AG09309 (cell line): ENCODE measurements around the gene WDR77.
A peak's percentile ranks its signal among the peaks of the same experiment; 100 is the strongest.

ENCODE experiments used
- DNase-seq: peaks from one replicate; pipeline ENCODE4 v3.0.0-alpha.2; 2010; ENCODE audit warnings: low read depth
- H3K4me3 ChIP-seq: 2 replicates; pipeline ENCODE4 v1.5.1; 2011; ENCODE audit warnings: mild to moderate bottlenecking, low read depth, low read length, moderate library complexity; ENCODE audit not compliant: control insufficient read depth
- TF ChIP-seq, protein P1 (sequence below): IDR thresholded peaks from 2 replicates; pipeline ENCODE4 v1.5.1; 2011; ENCODE audit warnings: mild to moderate bottlenecking, low read depth, low read length, inconsistent platforms; ENCODE audit not compliant: insufficient read depth, control insufficient read depth; ENCODE audit errors: missing control alignments

Gene WDR77

DNA sequence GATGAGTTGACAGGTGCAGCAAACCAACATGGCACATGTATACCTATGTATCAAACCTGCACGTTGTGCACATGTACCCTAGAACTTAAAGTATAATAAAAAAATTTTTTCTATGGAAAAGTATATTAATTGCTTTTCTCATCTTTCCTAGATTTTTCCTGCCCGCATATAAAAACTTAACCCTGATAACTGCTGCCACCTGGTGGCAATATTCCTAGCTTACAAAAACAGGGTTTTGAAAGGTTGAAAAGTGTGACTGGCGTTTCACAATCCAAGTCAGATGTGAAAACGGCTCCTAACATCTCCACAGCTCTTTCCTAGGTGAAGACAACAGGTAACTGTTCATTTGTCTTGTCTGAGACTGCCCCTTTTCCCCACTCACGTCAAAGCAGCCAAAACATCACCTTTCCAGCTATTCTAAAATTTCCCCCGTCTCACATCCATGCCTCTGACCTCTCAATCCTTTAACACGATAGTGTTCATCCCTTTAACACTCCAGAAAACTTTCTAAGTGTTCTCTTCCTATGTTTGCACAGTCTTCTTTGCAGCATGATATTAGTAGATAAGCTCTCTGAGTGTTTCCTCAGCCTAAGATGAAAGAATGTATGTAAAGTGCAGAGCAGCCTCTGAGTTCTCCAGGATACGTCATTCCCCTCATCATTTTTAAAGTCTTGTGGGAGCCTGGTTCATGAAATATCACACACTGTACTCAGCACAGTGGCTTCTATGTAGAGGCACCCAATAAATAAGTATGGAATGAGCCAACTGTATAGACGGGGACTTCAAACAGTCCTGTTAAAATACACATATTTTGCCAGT is 49.1 kb downstream of the WDR77 start:
- no peak overlapping the region for H3K4me3 ChIP-seq
- TF ChIP-seq, protein P1, sequence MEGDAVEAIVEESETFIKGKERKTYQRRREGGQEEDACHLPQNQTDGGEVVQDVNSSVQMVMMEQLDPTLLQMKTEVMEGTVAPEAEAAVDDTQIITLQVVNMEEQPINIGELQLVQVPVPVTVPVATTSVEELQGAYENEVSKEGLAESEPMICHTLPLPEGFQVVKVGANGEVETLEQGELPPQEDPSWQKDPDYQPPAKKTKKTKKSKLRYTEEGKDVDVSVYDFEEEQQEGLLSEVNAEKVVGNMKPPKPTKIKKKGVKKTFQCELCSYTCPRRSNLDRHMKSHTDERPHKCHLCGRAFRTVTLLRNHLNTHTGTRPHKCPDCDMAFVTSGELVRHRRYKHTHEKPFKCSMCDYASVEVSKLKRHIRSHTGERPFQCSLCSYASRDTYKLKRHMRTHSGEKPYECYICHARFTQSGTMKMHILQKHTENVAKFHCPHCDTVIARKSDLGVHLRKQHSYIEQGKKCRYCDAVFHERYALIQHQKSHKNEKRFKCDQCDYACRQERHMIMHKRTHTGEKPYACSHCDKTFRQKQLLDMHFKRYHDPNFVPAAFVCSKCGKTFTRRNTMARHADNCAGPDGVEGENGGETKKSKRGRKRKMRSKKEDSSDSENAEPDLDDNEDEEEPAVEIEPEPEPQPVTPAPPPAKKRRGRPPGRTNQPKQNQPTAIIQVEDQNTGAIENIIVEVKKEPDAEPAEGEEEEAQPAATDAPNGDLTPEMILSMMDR = peak; percentile 55
- DNase-seq = peak; percentile 10

DNA sequence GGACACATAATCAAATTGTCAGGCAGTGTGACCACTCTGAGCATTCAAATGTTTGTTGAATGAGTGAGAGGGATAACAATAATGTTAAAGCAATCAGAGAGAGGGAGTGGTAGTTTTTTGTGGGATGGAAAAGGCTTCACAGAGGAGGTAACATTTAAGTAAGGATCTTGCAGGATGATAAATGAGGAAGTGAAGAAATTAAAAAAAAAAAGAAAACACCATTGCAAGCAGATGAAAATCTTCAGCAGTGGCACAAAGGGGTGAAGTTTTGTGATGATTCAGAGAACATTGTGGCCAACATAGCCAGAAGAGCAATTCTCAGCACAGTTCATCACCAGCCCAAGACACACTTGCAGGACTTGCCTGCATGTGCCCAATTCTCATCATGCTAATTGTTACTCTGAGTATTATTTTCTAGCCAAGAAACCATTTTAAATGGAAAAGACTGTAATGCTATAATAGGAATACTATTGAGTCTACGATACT is 56.6 kb downstream of the WDR77 start:
- no peak for DNase-seq
- H3K4me3 ChIP-seq = no peak overlapping the region

DNA sequence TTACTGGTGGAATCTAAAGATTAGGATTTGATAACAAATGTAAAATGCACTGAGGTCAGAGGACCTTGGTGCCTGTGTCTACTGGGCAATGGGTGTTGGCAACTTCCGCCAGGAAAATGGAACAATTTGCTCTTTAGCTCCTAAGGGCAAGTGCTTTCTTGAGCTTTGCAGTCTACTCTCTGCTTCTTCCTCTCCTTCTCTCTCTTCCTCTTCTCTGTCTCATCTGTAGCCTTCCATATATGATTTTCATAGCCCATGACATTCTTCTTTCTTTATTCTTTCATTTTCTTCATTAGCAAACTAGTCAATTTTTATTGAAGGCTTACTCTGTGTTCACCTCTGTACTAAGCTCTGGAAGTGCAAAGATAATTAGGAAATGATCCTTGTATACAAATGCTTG is 57.0 kb downstream of the WDR77 start:
- H3K4me3 ChIP-seq = no peak overlapping the region
- DNase-seq = no peak
- TF ChIP-seq, protein P1 = no peak

More for the DNA sequence above, 56.6 kb downstream of the WDR77 start:
- TF ChIP-seq, protein P1 = no peak
